ENCODE data around the gene HAS3. TPM values are rescaled to one million over a fixed set of nuclear protein-coding genes. Genes with fewer than 3 reads are reported as not detected.

Gene HAS3
- total RNA-seq (1.8 TPM in 2 replicates), polyA plus RNA-seq (1.5 and 2.3 TPM in 2 replicates), polyA minus RNA-seq (3.4 and 5.0 TPM in 2 replicates), Bru-seq, nascent RNA (percentile 35 among the genes with signal in this experiment), BruChase-seq, experiment 1, labeled RNA remaining after a 6-hour chase (percentile 30 among the genes with signal in this experiment), BruChase-seq, experiment 2, labeled RNA remaining after a 2-hour chase (percentile 33 among the genes with signal in this experiment)
- 1.5 TPM in 2 replicates for polyA plus RNA-seq (2011; cell fraction: cytosol; rRNA removed)
- 2.8 and 3.3 TPM in 2 replicates for polyA plus RNA-seq (2011; cell fraction: nucleus; rRNA removed)
- polyA plus RNA-seq (2012), result 3.7 and 4.3 TPM in 2 replicates
- 1.6 TPM for polyA minus RNA-seq (2011; cell fraction: cytosol; rRNA and poly(A)+ RNA removed)
- polyA minus RNA-seq (2011; cell fraction: nucleus; rRNA and poly(A)+ RNA removed), result 1.8 TPM in 2 replicates
- long read RNA-seq, result 0 reads

- intact Hi-C loops (cut with micrococcal nuclease), result loop anchor here (1.0 to 5.0 kb wide), 4 partner anchors 113 to 258 kb away; no protein-coding TSS in a partner anchor
- Histone ChIP-seq H3K4me1 (ENCODE audit: control insufficient read depth, extremely low read depth, insufficient read depth, low read length) (peaks cover 21% of the 10 kb centered on the region), H3K9me1 (replicated peaks; ENCODE audit: control insufficient read depth, extremely low read depth, insufficient read depth, low read length) (no peaks in the 10 kb centered on the region), H3K4me3 (replicated peaks in 1 of 3; ENCODE audit: insufficient read depth in 1 of 3, low read depth in 1 of 3, low read length in 3 of 3) (peak within 1 kb of the TSS; percentile 40 to 57 (median 54)), H3K9me3 (replicated peaks; ENCODE audit: control insufficient read depth, insufficient read depth, low read length) (no peaks in the 10 kb centered on the region), H3K27me3 (ENCODE audit: control insufficient read depth in 2 of 2, insufficient read depth in 2 of 2, low read length in 2 of 2) (no peaks in the 10 kb centered on the region), H3K4me2 (ENCODE audit: insufficient read depth, low read length) (peak within 1 kb of the TSS; percentile 50), H4K20me1 (replicated peaks; ENCODE audit: control insufficient read depth, extremely low read depth, insufficient read depth, low read length) (no peaks in the 10 kb centered on the region), H3K79me2 (ENCODE audit: control insufficient read depth, insufficient read depth, low read length) (no peaks in the 10 kb centered on the region), H3K9ac (replicated peaks; ENCODE audit: extremely low read depth, insufficient read depth, low read length) (no peak within 1 kb of the TSS), H3K27ac (ENCODE audit: insufficient read depth, low read depth, low read length) (no peak within 1 kb of the TSS), H3K36me3 (ENCODE audit: control insufficient read depth in 2 of 2, extremely low read depth in 1 of 2, insufficient read depth in 2 of 2, low read length in 2 of 2) (peaks cover 0 to 3% of the 10 kb centered on the region in 2 experiments), H2AFZ (ENCODE audit: low read depth, low read length) (peak within 1 kb of the TSS; percentile 78)
- TF ChIP-seq EZH2 (IDR thresholded peaks at IDR 0.05; ENCODE audit: borderline replicate concordance, low read depth, low read length, severe bottlenecking) (peak; percentile 44), MYC (IDR thresholded peaks at IDR 0.05; ENCODE audit: low read depth, low read length) (no peak), POLR2AphosphoS5 (IDR thresholded peaks at IDR 0.05; ENCODE audit: insufficient read depth, low read depth, low read length) (peak; percentile 76), FOS (IDR thresholded peaks at IDR 0.05; ENCODE audit: borderline replicate concordance, insufficient read depth, low read length) (no peak), POLR2A (IDR thresholded peaks at IDR 0.05; ENCODE audit: low read depth, low read length) (peak; percentile 57), CTCF (IDR thresholded peaks at IDR 0.05; ENCODE audit: extremely low read depth in 1 of 2, insufficient read depth in 1 of 2, low read depth in 1 of 2, low read length in 2 of 2) (peak; percentile 16 to 32)
- ChIA-PET CTCF (interaction anchor here (0.7 to 2.2 kb wide), 29 partner anchors 9 to 262 kb away, joined by 3 to 24 read pairs (median 4); partner anchors contain the start of gene TANGO6), POLR2A (interaction anchor here (0.6 to 1.0 kb wide), 2 partner anchors 32 to 230 kb away, joined by 3 to 5 read pairs; no protein-coding TSS in a partner anchor)
- DNase-seq (ENCODE audit: low read depth, low spot score), result peak; percentile 69
- FAIRE-seq, result peak; percentile 88
- BruUV-seq (replicated peaks), result no TSS peak
- dilution Hi-C loops (cut with MboI; ENCODE audit: extremely low pct_ligation_motif_present, low sequenced_read_pairs), result no loop called here
Measured at GRCh38 chr16:69105501-69106361, at the start of gene HAS3. TSS of gene HAS3 (plus strand) at chr16:69105653. CDS start at chr16:69109396, 3,743 bp downstream.
